Activated CD4-positive, alpha-beta memory T cell treated with anti-CD3 and anti-CD28 coated beads, Interleukin-2, amount 10 ng/mL, durations not matched to agents 7 days and 5 days (primary cell): ENCODE measurements around the gene RETREG1. TPM values are rescaled to one million over a fixed set of nuclear protein-coding genes. Genes with fewer than 3 reads are reported as not detected.
"Not testable (repeated sequence)": the region's sequence is repeated elsewhere in the genome, so short reads cannot be mapped to it uniquely, and the experiment has no call there.

Experiments used
- CTCF ChIA-PET: fragments of 350-600 bp; sonication (Branson Sonifier 250); formaldehyde crosslinking; loops from one replicate; lab custom pipeline; 2021; ENCODE audit warnings: antibody characterized with exemption, inconsistent platforms; lab: Charles Lee
- POLR2A ChIA-PET: fragments of 350-600 bp; sonication (Branson Sonifier 250); formaldehyde crosslinking; loops from one replicate; lab custom pipeline; 2021; ENCODE audit warnings: antibody characterized with exemption; lab: Charles Lee
- DNase-seq: peaks from one replicate; pipeline ENCODE4 v3.0.0-alpha.2; 2020
- H3K27ac Mint-ChIP-seq: one replicate; pipeline ENCODE4 v1.8.0; 2021; ENCODE audit warnings: mild to moderate bottlenecking, mixed read lengths
- H3K27me3 Mint-ChIP-seq: one replicate; pipeline ENCODE4 v1.8.0; 2021; ENCODE audit warnings: mixed read lengths
- H3K36me3 Mint-ChIP-seq: one replicate; pipeline ENCODE4 v1.8.0; 2021; ENCODE audit warnings: low read depth, mixed read lengths
- H3K4me1 Mint-ChIP-seq: one replicate; pipeline ENCODE4 v1.8.0; 2021; ENCODE audit warnings: mixed read lengths
- H3K4me3 Mint-ChIP-seq: one replicate; pipeline ENCODE4 v1.8.0; 2021; ENCODE audit warnings: mild to moderate bottlenecking, mixed read lengths
- H3K9me3 Mint-ChIP-seq: one replicate; pipeline ENCODE4 v1.8.0; 2021; ENCODE audit warnings: mixed read lengths
- total RNA-seq, 2 experiments: library from RNA; stranded (reverse); gene quantifications; one replicate each; pipeline ENCODE4 v1.2.3, GENCODE V29; 2021

RETREG1 gene
- total RNA-seq, 2 experiments from 2014 or later: 15.1 to 17.3 TPM

- POLR2A ChIA-PET: no interaction called here
- Mint-ChIP-seq H3K4me3 (no peak overlapping the region), H3K27me3 (no peaks in the 10 kb centered on the region), H3K36me3 (no peaks in the 10 kb centered on the region), H3K4me1 (no peaks in the 10 kb centered on the region), H3K9me3 (no peaks in the 10 kb centered on the region), H3K27ac (no peak overlapping the region)
- DNase-seq: no peak
- CTCF ChIA-PET: no interaction called here
These were observed 62.7 kb downstream of the RETREG1 start for GRCh38 chr5:16554110-16554509.

GRCh38 chr5:16552666-16553343 is 64.0 kb downstream of the RETREG1 start:
- Mint-ChIP-seq H3K27me3 (no peaks in the 10 kb centered on the region), H3K27ac (no peak overlapping the region), H3K4me3 (no peak overlapping the region), H3K4me1 (no peaks in the 10 kb centered on the region), H3K36me3 (no peaks in the 10 kb centered on the region), H3K9me3 (no peaks in the 10 kb centered on the region)
- DNase-seq: peak; percentile 49
- POLR2A ChIA-PET: no interaction called here
- CTCF ChIA-PET: interaction anchor here (0.7 to 1.0 kb wide), 6 partner anchors 8 to 67 kb away, joined by 3 to 6 read pairs (median 3); no protein-coding TSS in a partner anchor

GRCh38 chr5:16551628-16552027 is 65.2 kb downstream of the RETREG1 start:
- Mint-ChIP-seq H3K36me3 (no peaks in the 10 kb centered on the region), H3K27ac (no peak overlapping the region), H3K27me3 (no peaks in the 10 kb centered on the region), H3K4me3 (no peak overlapping the region), H3K4me1 (no peaks in the 10 kb centered on the region), H3K9me3 (no peaks in the 10 kb centered on the region)
- CTCF ChIA-PET: interaction anchor here (0.6 to 1.9 kb wide), 4 partner anchors 9 to 204 kb away, joined by 4 to 7 read pairs (median 5); no protein-coding TSS in a partner anchor
- POLR2A ChIA-PET: no interaction called here
- DNase-seq: no peak

- Mint-ChIP-seq H3K9me3 (no peaks in the 10 kb centered on the region), H3K36me3 (no peaks in the 10 kb centered on the region), H3K27ac (no peak overlapping the region), H3K27me3 (no peaks in the 10 kb centered on the region), H3K4me1 (no peaks in the 10 kb centered on the region), H3K4me3 (no peak overlapping the region)
- ChIA-PET POLR2A (no interaction called here), CTCF (interaction anchor here (0.7 to 1.9 kb wide), 8 partner anchors 8 to 96 kb away, joined by 3 to 7 read pairs (median 4); partner anchors contain the start of gene RETREG1)
- peak; percentile 40 for DNase-seq
These were observed 66.4 kb downstream of the RETREG1 start for GRCh38 chr5:16550316-16550952.

- H3K9me3 Mint-ChIP-seq: no peaks in the 10 kb centered on the region
- no peaks in the 10 kb centered on the region for H3K36me3 Mint-ChIP-seq
- CTCF ChIA-PET: interaction anchor here (1.0 to 1.9 kb wide), 4 partner anchors 9 to 67 kb away, joined by 3 to 7 read pairs (median 4); partner anchors contain the start of gene RETREG1
- POLR2A ChIA-PET: no interaction called here
- no peaks in the 10 kb centered on the region for H3K4me1 Mint-ChIP-seq
- no peaks in the 10 kb centered on the region for H3K27me3 Mint-ChIP-seq
- no peak overlapping the region for H3K27ac Mint-ChIP-seq
- no peak for DNase-seq
- no peak overlapping the region for H3K4me3 Mint-ChIP-seq
These were observed 67.1 kb downstream of the RETREG1 start for GRCh38 chr5:16549491-16550206.

GRCh38 chr5:16548812-16549211 is 68.0 kb downstream of the RETREG1 start:
- no peaks in the 10 kb centered on the region for H3K4me1 Mint-ChIP-seq
- H3K9me3 Mint-ChIP-seq: no peaks in the 10 kb centered on the region
- no peak for DNase-seq
- no peak overlapping the region for H3K4me3 Mint-ChIP-seq
- H3K27me3 Mint-ChIP-seq: no peaks in the 10 kb centered on the region
- ChIA-PET POLR2A (no interaction called here), CTCF (interaction anchor here (1.5 kb wide), 1 partner anchor 18 kb away, joined by 4 read pairs; no protein-coding TSS in a partner anchor)
- no peaks in the 10 kb centered on the region for H3K36me3 Mint-ChIP-seq
- no peak overlapping the region for H3K27ac Mint-ChIP-seq

- ChIA-PET POLR2A (no interaction called here), CTCF (interaction anchor here (1.5 kb wide), 1 partner anchor 19 kb away, joined by 4 read pairs; no protein-coding TSS in a partner anchor)
- Mint-ChIP-seq H3K9me3 (no peaks in the 10 kb centered on the region), H3K4me3 (no peak overlapping the region), H3K27me3 (no peaks in the 10 kb centered on the region), H3K27ac (no peak overlapping the region), H3K36me3 (no peaks in the 10 kb centered on the region), H3K4me1 (no peaks in the 10 kb centered on the region)
- no peak for DNase-seq
These were observed 68.7 kb downstream of the RETREG1 start for GRCh38 chr5:16548115-16548514.

- Mint-ChIP-seq H3K9me3 (no peaks in the 10 kb centered on the region), H3K27ac (no peak overlapping the region), H3K36me3 (no peaks in the 10 kb centered on the region), H3K4me1 (no peaks in the 10 kb centered on the region), H3K4me3 (no peak overlapping the region), H3K27me3 (no peaks in the 10 kb centered on the region)
- ChIA-PET POLR2A (no interaction called here), CTCF (no interaction called here)
- DNase-seq: no peak
These were observed 69.5 kb downstream of the RETREG1 start for GRCh38 chr5:16547200-16547842.

GRCh38 chr5:16546732-16547131 is 70.1 kb downstream of the RETREG1 start:
- Mint-ChIP-seq H3K36me3 (no peaks in the 10 kb centered on the region), H3K4me3 (no peak overlapping the region), H3K9me3 (no peaks in the 10 kb centered on the region), H3K4me1 (no peaks in the 10 kb centered on the region), H3K27ac (no peak overlapping the region), H3K27me3 (no peaks in the 10 kb centered on the region)
- ChIA-PET CTCF (no interaction called here), POLR2A (no interaction called here)
- no peak for DNase-seq

GRCh38 chr5:16544607-16545374 is 72.0 kb downstream of the RETREG1 start:
- POLR2A ChIA-PET: no interaction called here
- Mint-ChIP-seq H3K27me3 (no peaks in the 10 kb centered on the region), H3K4me1 (peaks cover 3% of the 10 kb centered on the region), H3K27ac (no peak overlapping the region), H3K9me3 (no peaks in the 10 kb centered on the region), H3K36me3 (no peaks in the 10 kb centered on the region), H3K4me3 (no peak overlapping the region)
- DNase-seq: no peak
- CTCF ChIA-PET: interaction anchor here (0.9 to 1.0 kb wide), 2 partner anchors 8 to 41 kb away, joined by 3 read pairs; no protein-coding TSS in a partner anchor

- POLR2A ChIA-PET, H3K36me3 Mint-ChIP-seq, H3K27me3 Mint-ChIP-seq, H3K9me3 Mint-ChIP-seq, H3K4me3 Mint-ChIP-seq, DNase-seq, H3K4me1 Mint-ChIP-seq, H3K27ac Mint-ChIP-seq: not testable (repeated sequence)
- CTCF ChIA-PET: interaction anchor here (2.2 kb wide), 1 partner anchor 9 kb away, joined by 6 read pairs; no protein-coding TSS in a partner anchor
These were observed 73.6 kb downstream of the RETREG1 start for GRCh38 chr5:16543206-16543605.

GRCh38 chr5:16542236-16542635 is 74.6 kb downstream of the RETREG1 start:
- ChIA-PET POLR2A (no interaction called here), CTCF (interaction anchor here (2.2 kb wide), 1 partner anchor 10 kb away, joined by 6 read pairs; no protein-coding TSS in a partner anchor)
- no peak for DNase-seq
- peaks cover 3% of the 10 kb centered on the region for H3K4me1 Mint-ChIP-seq
- no peaks in the 10 kb centered on the region for H3K27me3 Mint-ChIP-seq
- H3K9me3 Mint-ChIP-seq: no peaks in the 10 kb centered on the region
- H3K36me3 Mint-ChIP-seq: no peaks in the 10 kb centered on the region
- no peak overlapping the region for H3K27ac Mint-ChIP-seq
- no peak overlapping the region for H3K4me3 Mint-ChIP-seq
